C4-2B (cell line): Measurements from ENCODE around the gene ITGA2B.

Experiments
- ZFX ChIP-seq: fragments of 450-650 bp; IDR thresholded peaks from 2 replicates; pipeline ENCODE4 v1.6.1; 2017
- TF ChIP-seq, protein P1 (sequence below): fragments of 450-650 bp; conservative IDR thresholded peaks from 2 replicates; pipeline ENCODE4 v1.5.1; 2017; ENCODE audit warnings: mild to moderate bottlenecking

DNA sequence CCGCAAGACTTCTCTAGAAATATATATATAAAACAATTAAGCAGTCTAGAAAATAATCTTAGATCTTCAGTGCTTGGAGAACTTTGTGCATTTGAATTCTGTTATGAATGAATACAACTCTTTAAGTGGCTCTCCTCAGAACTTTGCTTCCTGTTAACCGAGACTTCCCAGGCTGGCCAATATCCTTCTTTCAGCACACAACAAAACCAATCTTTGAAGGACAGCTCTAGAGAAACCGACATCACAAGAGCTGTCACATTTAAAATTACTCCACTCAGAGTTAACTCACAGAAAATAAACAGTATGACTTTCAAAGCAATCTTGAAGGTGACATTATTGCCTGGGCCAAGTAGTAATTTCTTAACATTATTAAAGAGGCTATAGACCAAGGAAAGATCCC is 49.7 kb upstream of the ITGA2B start:
- TF ChIP-seq, protein P1, sequence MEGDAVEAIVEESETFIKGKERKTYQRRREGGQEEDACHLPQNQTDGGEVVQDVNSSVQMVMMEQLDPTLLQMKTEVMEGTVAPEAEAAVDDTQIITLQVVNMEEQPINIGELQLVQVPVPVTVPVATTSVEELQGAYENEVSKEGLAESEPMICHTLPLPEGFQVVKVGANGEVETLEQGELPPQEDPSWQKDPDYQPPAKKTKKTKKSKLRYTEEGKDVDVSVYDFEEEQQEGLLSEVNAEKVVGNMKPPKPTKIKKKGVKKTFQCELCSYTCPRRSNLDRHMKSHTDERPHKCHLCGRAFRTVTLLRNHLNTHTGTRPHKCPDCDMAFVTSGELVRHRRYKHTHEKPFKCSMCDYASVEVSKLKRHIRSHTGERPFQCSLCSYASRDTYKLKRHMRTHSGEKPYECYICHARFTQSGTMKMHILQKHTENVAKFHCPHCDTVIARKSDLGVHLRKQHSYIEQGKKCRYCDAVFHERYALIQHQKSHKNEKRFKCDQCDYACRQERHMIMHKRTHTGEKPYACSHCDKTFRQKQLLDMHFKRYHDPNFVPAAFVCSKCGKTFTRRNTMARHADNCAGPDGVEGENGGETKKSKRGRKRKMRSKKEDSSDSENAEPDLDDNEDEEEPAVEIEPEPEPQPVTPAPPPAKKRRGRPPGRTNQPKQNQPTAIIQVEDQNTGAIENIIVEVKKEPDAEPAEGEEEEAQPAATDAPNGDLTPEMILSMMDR = no peak
- no peak for TF ChIP-seq ZFX
